HepG2 (cell line): ENCODE data around the gene PTPN13. TPM values are rescaled to one million over a fixed set of nuclear protein-coding genes. Genes with fewer than 3 reads are reported as not detected.

Experiments
- AFF4 ChIP-seq: sonication (generic); formaldehyde crosslinking; IDR thresholded peaks from 2 replicates; pipeline ENCODE4 v1.4.0; 2020; ENCODE audit warnings: missing genetic modification reagents
- BHLHE40 ChIP-seq: IDR thresholded peaks from 2 replicates; pipeline ENCODE4 v1.6.1; 2011; ENCODE audit warnings: low read length, improper control_type of control experiment
- ELF3 ChIP-seq: IDR thresholded peaks from 2 replicates; pipeline ENCODE4 v1.6.1; 2016; ENCODE audit warnings: missing genetic modification reagents, missing compliant biosample characterization
- HOXD1 ChIP-seq: sonication (generic); formaldehyde crosslinking; IDR thresholded peaks from 2 replicates; pipeline ENCODE4 v1.5.0; 2020; ENCODE audit warnings: missing genetic modification reagents
- JDP2 ChIP-seq: sonication (generic); formaldehyde crosslinking; IDR thresholded peaks from 2 replicates; pipeline ENCODE4 v1.8.1; 2022; ENCODE audit warnings: missing genetic modification reagents, borderline replicate concordance
- NFKBIZ ChIP-seq: IDR thresholded peaks from 2 replicates; pipeline ENCODE4 v1.6.1; 2018; ENCODE audit warnings: missing genetic modification reagents, missing compliant biosample characterization
- SMAD3 ChIP-seq: sonication (generic); formaldehyde crosslinking; IDR thresholded peaks from 2 replicates; pipeline ENCODE4 v1.4.0; 2020; ENCODE audit warnings: missing genetic modification reagents
- TFDP2 ChIP-seq: sonication (generic); formaldehyde crosslinking; IDR thresholded peaks from 2 replicates; pipeline ENCODE4 v1.4.0; 2020; ENCODE audit warnings: missing genetic modification reagents
- U2AF2 ChIP-seq: fragments of 200-400 bp; formaldehyde crosslinking; IDR thresholded peaks from 2 replicates; pipeline ENCODE4 v1.6.1; 2017; ENCODE audit warnings: low read depth, mild to moderate bottlenecking, low read length
- ZFYVE20 ChIP-seq: sonication (generic); formaldehyde crosslinking; IDR thresholded peaks from 2 replicates; pipeline ENCODE4 v1.8.0; 2023; ENCODE audit warnings: low read depth, mild to moderate bottlenecking, moderate library complexity, missing genetic modification reagents, borderline replicate concordance
- ZMYM2 ChIP-seq: sonication (generic); formaldehyde crosslinking; IDR thresholded peaks from 2 replicates; pipeline ENCODE4 v1.8.0; 2022; ENCODE audit warnings: mild to moderate bottlenecking, missing genetic modification reagents
- ZNF281 ChIP-seq: sonication (generic); formaldehyde crosslinking; IDR thresholded peaks from 2 replicates; pipeline ENCODE4 v1.4.0; 2020; ENCODE audit warnings: missing genetic modification reagents, borderline replicate concordance
- ZNF597 ChIP-seq: sonication (generic); formaldehyde crosslinking; IDR thresholded peaks from 2 replicates; pipeline ENCODE4 v1.5.0; 2020; ENCODE audit warnings: missing genetic modification reagents
- ZNF720 ChIP-seq: sonication (generic); formaldehyde crosslinking; IDR thresholded peaks from 2 replicates; pipeline ENCODE4 v1.4.0; 2020; ENCODE audit warnings: missing genetic modification reagents
- ZNF788 ChIP-seq: sonication (generic); formaldehyde crosslinking; IDR thresholded peaks from 2 replicates; pipeline ENCODE4 v1.5.0; 2020; ENCODE audit warnings: mild to moderate bottlenecking, missing genetic modification reagents, borderline replicate concordance
- polyA plus RNA-seq, 8 experiments: library from polyadenylated mRNA; depleted of rRNA in 3 of 8; stranded (reverse) in 7 of 8; unstranded in 1 of 8; fragments of >200 nt; fragmentation: Illumina TruSeq in 4 of 8; extraction: Trizol in 4 of 8; gene quantifications; 2 replicates each; pipeline versions ENCODE4 v1.2.1 to v1.2.3, GENCODE V29; 2011 to 2016; ENCODE audit warnings: low read depth in 4 of 8, missing spikeins in 1 of 8, mixed read lengths in 1 of 8; ENCODE audit not compliant: insufficient read depth in 1 of 8
- total RNA-seq, 5 experiments: library from RNA; depleted of rRNA; stranded (reverse); fragments of >200 nt; fragmentation: Illumina TruSeq; extraction: Trizol; gene quantifications; 2 replicates each; pipeline ENCODE4 v1.2.3, GENCODE V29; 2016; ENCODE audit warnings: low read depth in 1 of 5

PTPN13 gene
- total and polyA plus RNA-seq, 2 of the 13 experiments (the other 11 are each of a cell fraction or from before 2014, with no cell fraction given) = not detected

- TF ChIP-seq ZNF281 (CRISPR knock-in tag) = no peak
- no peak for TF ChIP-seq TFDP2
- TF ChIP-seq U2AF2 = no peak
- TF ChIP-seq ELF3 (CRISPR knock-in tag) = no peak
- no peak for TF ChIP-seq ZNF597 (CRISPR knock-in tag)
- peak; percentile 51; the same call in 1 of the 2 replicates for TF ChIP-seq HOXD1 (CRISPR knock-in tag)
- TF ChIP-seq AFF4 (CRISPR knock-in tag) = no peak
- no peak for TF ChIP-seq JDP2 (CRISPR knock-in tag)
- TF ChIP-seq ZFYVE20 (CRISPR knock-in tag) = no peak
- peak; percentile 38; the same call in 1 of the 2 replicates for TF ChIP-seq ZNF788 (CRISPR knock-in tag)
- TF ChIP-seq BHLHE40 = no peak
- 0 out of 2 replicates have a peak, but pooled peaks have one; percentile 52 for TF ChIP-seq SMAD3 (CRISPR knock-in tag)
- TF ChIP-seq NFKBIZ (CRISPR knock-in tag) = no peak
- TF ChIP-seq ZMYM2 = no peak
- no peak for TF ChIP-seq ZNF720
Measured at GRCh38 chr4:86791126-86791525, 197.0 kb downstream of the PTPN13 start (continued).
